ENCODE results near the gene SPTLC2. TPM values are rescaled to one million over a fixed set of nuclear protein-coding genes. Genes with fewer than 3 reads are reported as not detected.
A peak's percentile ranks its signal among the peaks of the same experiment; 100 is the strongest.

The SPTLC2 gene
- total RNA-seq, 1 donor from 2014 or later: 27.3 TPM

GRCh38 chr14:77495334-77495733, 121.1 kb downstream of the SPTLC2 start:
- H3K27me3 Mint-ChIP-seq (ENCODE audit: low read depth): peaks cover 40% of the 10 kb centered on the region
- TF ChIP-seq, protein P1, sequence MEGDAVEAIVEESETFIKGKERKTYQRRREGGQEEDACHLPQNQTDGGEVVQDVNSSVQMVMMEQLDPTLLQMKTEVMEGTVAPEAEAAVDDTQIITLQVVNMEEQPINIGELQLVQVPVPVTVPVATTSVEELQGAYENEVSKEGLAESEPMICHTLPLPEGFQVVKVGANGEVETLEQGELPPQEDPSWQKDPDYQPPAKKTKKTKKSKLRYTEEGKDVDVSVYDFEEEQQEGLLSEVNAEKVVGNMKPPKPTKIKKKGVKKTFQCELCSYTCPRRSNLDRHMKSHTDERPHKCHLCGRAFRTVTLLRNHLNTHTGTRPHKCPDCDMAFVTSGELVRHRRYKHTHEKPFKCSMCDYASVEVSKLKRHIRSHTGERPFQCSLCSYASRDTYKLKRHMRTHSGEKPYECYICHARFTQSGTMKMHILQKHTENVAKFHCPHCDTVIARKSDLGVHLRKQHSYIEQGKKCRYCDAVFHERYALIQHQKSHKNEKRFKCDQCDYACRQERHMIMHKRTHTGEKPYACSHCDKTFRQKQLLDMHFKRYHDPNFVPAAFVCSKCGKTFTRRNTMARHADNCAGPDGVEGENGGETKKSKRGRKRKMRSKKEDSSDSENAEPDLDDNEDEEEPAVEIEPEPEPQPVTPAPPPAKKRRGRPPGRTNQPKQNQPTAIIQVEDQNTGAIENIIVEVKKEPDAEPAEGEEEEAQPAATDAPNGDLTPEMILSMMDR (conservative IDR thresholded peaks at IDR 0.05): no peak
- no peaks in the 10 kb centered on the region for H3K9me3 Mint-ChIP-seq
- H3K36me3 Mint-ChIP-seq (ENCODE audit: low read depth): no peaks in the 10 kb centered on the region
- H3K4me1 Mint-ChIP-seq: peaks cover 4% of the 10 kb centered on the region
- H3K27ac Mint-ChIP-seq (ENCODE audit: unreplicated experiment): no peak overlapping the region
- no peak for DNase-seq (ENCODE audit: low read depth, low spot score)
- peak overlapping the region; percentile 36 for H3K4me3 Mint-ChIP-seq

DNA sequence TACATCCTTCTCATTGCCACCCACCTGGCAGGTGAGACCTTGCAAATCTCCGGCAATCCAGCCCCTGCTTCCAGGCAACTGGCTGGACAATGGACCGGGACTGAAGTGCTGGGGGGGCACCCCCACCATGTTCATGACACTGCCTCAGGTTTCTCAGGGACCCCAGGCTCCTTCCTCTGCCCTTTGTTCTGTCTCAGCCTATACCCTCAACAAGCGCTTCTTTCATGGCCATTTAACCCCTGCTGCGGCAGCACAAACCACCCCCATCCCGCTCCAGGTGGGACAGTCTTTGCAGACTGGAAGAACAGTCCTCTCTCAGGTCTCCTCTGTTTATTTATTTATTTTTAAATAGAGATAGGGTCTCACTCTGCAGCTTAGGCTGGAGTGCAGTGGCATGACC, 125.4 kb downstream of the SPTLC2 start:
- Mint-ChIP-seq H3K27me3 (ENCODE audit: low read depth) (peaks cover 10% of the 10 kb centered on the region), H3K36me3 (ENCODE audit: low read depth) (no peaks in the 10 kb centered on the region), H3K27ac (ENCODE audit: unreplicated experiment) (no peak overlapping the region), H3K4me3 (no peak overlapping the region), H3K9me3 (no peaks in the 10 kb centered on the region), H3K4me1 (no peaks in the 10 kb centered on the region)
- no peak for DNase-seq (ENCODE audit: low read depth, low spot score)
- TF ChIP-seq, protein P1 (conservative IDR thresholded peaks at IDR 0.05): no peak

- no peak overlapping the region for H3K4me3 Mint-ChIP-seq
- H3K27me3 Mint-ChIP-seq (ENCODE audit: low read depth): peaks cover 4% of the 10 kb centered on the region
- no peak for DNase-seq (ENCODE audit: low read depth, low spot score)
- no peaks in the 10 kb centered on the region for H3K9me3 Mint-ChIP-seq
- TF ChIP-seq, protein P1 (conservative IDR thresholded peaks at IDR 0.05): no peak
- H3K36me3 Mint-ChIP-seq (ENCODE audit: low read depth): no peaks in the 10 kb centered on the region
- no peaks in the 10 kb centered on the region for H3K4me1 Mint-ChIP-seq
- H3K27ac Mint-ChIP-seq (ENCODE audit: unreplicated experiment): peak overlapping the region; percentile 75
These were observed 126.0 kb downstream of the SPTLC2 start for GRCh38 chr14:77490347-77490986.

DNA sequence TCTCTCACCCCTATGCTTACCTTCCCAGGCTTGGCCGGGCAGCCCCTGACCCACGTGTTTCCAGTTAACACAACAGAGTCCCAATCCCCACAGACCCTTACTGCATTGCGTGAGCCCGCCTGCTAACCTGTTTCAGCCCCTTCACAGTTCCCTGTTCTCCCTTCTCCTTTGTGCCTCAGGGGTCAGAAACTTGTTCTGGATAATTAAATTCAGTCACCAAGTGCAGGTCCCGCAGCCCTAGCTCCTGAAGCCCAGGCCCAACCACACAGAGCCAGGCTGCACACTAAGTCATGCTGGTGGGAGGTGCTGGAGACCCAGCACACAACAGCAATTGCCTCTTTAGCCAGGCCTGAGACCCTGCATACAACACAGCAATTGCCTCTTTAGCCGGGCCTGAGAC, 127.4 kb downstream of the SPTLC2 start:
- DNase-seq (ENCODE audit: low read depth, low spot score): no peak
- H3K27me3 Mint-ChIP-seq (ENCODE audit: low read depth): no peaks in the 10 kb centered on the region
- H3K4me3 Mint-ChIP-seq: no peak overlapping the region

GRCh38 chr14:77488558-77488957, 127.9 kb downstream of the SPTLC2 start:
- no peaks in the 10 kb centered on the region for H3K4me1 Mint-ChIP-seq
- no peaks in the 10 kb centered on the region for H3K36me3 Mint-ChIP-seq (ENCODE audit: low read depth)
- TF ChIP-seq, protein P1 (conservative IDR thresholded peaks at IDR 0.05): no peak
- no peak for DNase-seq (ENCODE audit: low read depth, low spot score)
- H3K27me3 Mint-ChIP-seq (ENCODE audit: low read depth): no peaks in the 10 kb centered on the region
- no peak overlapping the region for H3K4me3 Mint-ChIP-seq
- H3K9me3 Mint-ChIP-seq: no peaks in the 10 kb centered on the region
- no peak overlapping the region for H3K27ac Mint-ChIP-seq (ENCODE audit: unreplicated experiment)

More for the DNA sequence above, 127.4 kb downstream of the SPTLC2 start:
- H3K4me1 Mint-ChIP-seq: no peaks in the 10 kb centered on the region
- H3K9me3 Mint-ChIP-seq: no peaks in the 10 kb centered on the region
- no peak overlapping the region for H3K27ac Mint-ChIP-seq (ENCODE audit: unreplicated experiment)
- H3K36me3 Mint-ChIP-seq (ENCODE audit: low read depth): no peaks in the 10 kb centered on the region
- TF ChIP-seq, protein P1 (conservative IDR thresholded peaks at IDR 0.05): no peak

All from neural crest cell (in vitro differentiated cells).